Common myeloid progenitor, CD34-positive (primary cell): ENCODE measurements around the gene ZNF160.
"Not testable (repeated sequence)": the region's sequence is repeated elsewhere in the genome, so short reads cannot be mapped to it uniquely, and the experiment has no call there.

Experiments
- CTCF ChIA-PET: fragments of 350-600 bp; sonication (Branson Sonifier 250); formaldehyde crosslinking; loops from one replicate; lab custom pipeline; 2021; ENCODE audit warnings: antibody characterized with exemption; lab: Charles Lee
- POLR2A ChIA-PET: fragments of 350-600 bp; sonication (Branson Sonifier 250); formaldehyde crosslinking; loops from one replicate; lab custom pipeline; 2021; ENCODE audit warnings: antibody characterized with exemption; lab: Charles Lee
- DNase-seq, 3 donors: peaks; one replicate each; pipeline versions ENCODE4 v3.0.0 to v3.0.0-alpha.2; 2013
- H3K27ac ChIP-seq, 2 experiments: 1 replicate in 1 of 2; 2 replicates in 1 of 2; pipeline ENCODE4 v1.7.0; 2013; ENCODE audit warnings: inconsistent platforms in 2 of 2, low read length in 2 of 2, mild to moderate bottlenecking in 2 of 2, low read depth in 1 of 2, moderate library complexity in 1 of 2; ENCODE audit not compliant: severe bottlenecking in 2 of 2, insufficient read depth in 1 of 2, poor library complexity in 1 of 2
- H3K27me3 ChIP-seq, 5 experiments: replicated peaks in 2 of 5; 1 replicate in 3 of 5; 2 replicates in 2 of 5; pipeline versions ENCODE4 v1.6.1 to v1.7.0; 2013; ENCODE audit warnings: low read length in 4 of 5, mild to moderate bottlenecking in 2 of 5, moderate library complexity in 2 of 5, inconsistent platforms in 1 of 5; ENCODE audit not compliant: insufficient read depth in 5 of 5, control insufficient read depth in 4 of 5
- H3K36me3 ChIP-seq, 4 experiments: 1 replicate in 2 of 4; 2 replicates in 2 of 4; pipeline versions ENCODE4 v1.6.1 to v1.7.0; 2013; ENCODE audit warnings: low read length in 3 of 4, control low read depth in 1 of 4, mild to moderate bottlenecking in 1 of 4; ENCODE audit not compliant: control insufficient read depth in 4 of 4, insufficient read depth in 4 of 4
- H3K4me1 ChIP-seq, 4 experiments: 1 replicate in 3 of 4; 2 replicates in 1 of 4; pipeline versions ENCODE4 v1.6.1 to v1.7.1; 2013; ENCODE audit warnings: low read length in 3 of 4, mild to moderate bottlenecking in 3 of 4, control low read depth in 1 of 4, inconsistent platforms in 1 of 4, moderate library complexity in 1 of 4; ENCODE audit not compliant: control insufficient read depth in 4 of 4, insufficient read depth in 4 of 4; ENCODE audit errors: control extremely low read depth in 1 of 4
- H3K4me3 ChIP-seq, 7 experiments: 1 replicate in 4 of 7; 2 replicates in 3 of 7; pipeline versions ENCODE4 v1.5.1 to v1.7.0; 2013; ENCODE audit warnings: mild to moderate bottlenecking in 7 of 7, low read length in 6 of 7, moderate library complexity in 6 of 7, inconsistent platforms in 2 of 7, low read depth in 2 of 7, control low read depth in 1 of 7; ENCODE audit not compliant: insufficient read depth in 4 of 7, control insufficient read depth in 1 of 7; ENCODE audit errors: extremely low read depth in 1 of 7
- H3K9me3 ChIP-seq, 5 experiments: 1 replicate in 4 of 5; 2 replicates in 1 of 5; pipeline versions ENCODE4 v1.6.1 to v1.7.1; 2013; ENCODE audit warnings: low read length in 4 of 5, mild to moderate bottlenecking in 2 of 5, inconsistent platforms in 1 of 5, low read depth in 1 of 5, moderate library complexity in 1 of 5; ENCODE audit not compliant: control insufficient read depth in 4 of 5, insufficient read depth in 2 of 5; ENCODE audit errors: control extremely low read depth in 1 of 5
- WGBS: methylation state at CpG from one replicate; pipeline ENCODE4 v1.1.5; 2013; ENCODE audit not compliant: insufficient coverage; 5-methylcytosine and 5-hydroxymethylcytosine counted together

The ZNF160 gene

DNA sequence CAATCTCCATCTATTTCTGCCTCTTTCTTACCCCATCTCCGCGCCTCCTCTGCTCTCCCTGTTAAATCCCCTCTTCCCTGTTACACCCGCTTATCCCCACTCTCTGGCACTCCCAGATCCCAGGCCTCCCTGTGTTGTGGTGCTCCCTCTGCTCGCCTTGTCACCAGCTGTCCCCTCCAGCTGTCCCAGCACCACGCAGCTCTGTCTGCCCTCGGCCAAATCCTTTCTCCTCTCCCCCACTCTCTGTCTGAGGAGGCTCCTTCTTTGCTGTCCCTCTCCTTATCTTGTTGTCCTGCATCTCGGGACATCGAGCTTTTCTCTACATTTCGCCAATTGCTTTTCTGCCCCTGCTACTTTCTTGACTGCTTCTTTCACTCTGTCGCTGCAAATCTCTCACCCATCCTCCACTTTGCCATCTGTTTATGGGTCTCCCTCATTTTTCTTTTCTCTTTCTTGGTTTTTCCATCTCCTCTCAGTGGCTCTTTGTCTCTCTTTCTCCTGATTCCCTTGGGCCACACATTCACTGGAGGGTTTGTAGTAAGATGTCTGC lies 941 bp downstream of the ZNF160 start:
- no peak for DNase-seq
- peak overlapping the region; percentile 82 to 90 for H3K27ac ChIP-seq
- CTCF ChIA-PET = no interaction called here
- POLR2A ChIA-PET = interaction anchor here (0.5 to 0.9 kb wide), 2 partner anchors 11 to 17 kb away, joined by 3 to 4 read pairs; no protein-coding TSS in a partner anchor
- WGBS = 75% methylated on average over 10 of the region's 10 CpGs
- H3K9me3 ChIP-seq = peaks cover 0 to 9% (median 2%) of the 10 kb centered on the region in 5 experiments
- peaks cover 0 to 20% (median 19%) of the 10 kb centered on the region in 4 experiments for H3K4me1 ChIP-seq
- peak overlapping the region; percentile 90 to 97 (median 93) for H3K4me3 ChIP-seq
- H3K36me3 ChIP-seq = peaks cover 0 to 25% (median 12%) of the 10 kb centered on the region in 4 experiments
- H3K27me3 ChIP-seq = no peaks in the 10 kb centered on the region

GRCh38 chr19:53101518-53101917 lies 1.7 kb downstream of the ZNF160 start:
- ChIA-PET POLR2A (no interaction called here), CTCF (no interaction called here)
- Histone ChIP-seq H3K4me1 (peaks cover 0 to 20% (median 19%) of the 10 kb centered on the region in 4 experiments), H3K27me3 (no peaks in the 10 kb centered on the region), H3K4me3 (peak overlapping the region in 2 of 7 experiments; percentile 93 to 97), H3K36me3 (peaks cover 0 to 25% (median 12%) of the 10 kb centered on the region in 4 experiments), H3K9me3 (peaks cover 0 to 9% (median 2%) of the 10 kb centered on the region in 5 experiments), H3K27ac (no peak overlapping the region)
- DNase-seq = peak; percentile 22 to 50 (median 39)
- 0% methylated on average over 1 of the region's 1 CpG for WGBS

DNA sequence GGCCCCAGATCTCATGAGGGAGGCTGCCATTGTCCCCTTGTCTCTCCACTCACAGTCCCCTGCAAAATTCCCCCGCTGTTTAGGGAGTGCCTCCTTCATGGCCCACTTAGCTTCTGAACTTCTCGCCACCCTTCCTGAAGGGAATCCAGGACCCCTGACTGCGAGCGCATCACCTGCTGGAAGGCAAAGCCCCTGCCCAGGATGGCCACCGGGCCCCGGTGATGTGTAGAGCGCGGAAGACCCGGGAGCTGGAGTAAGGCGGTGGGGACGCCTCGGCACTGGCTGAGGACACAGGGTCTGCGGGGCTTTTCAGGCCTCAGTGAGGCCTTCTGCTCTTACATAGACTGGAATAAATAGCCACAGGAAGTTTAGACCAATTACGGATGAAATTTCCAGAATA lies 4.7 kb downstream of the ZNF160 start:
- Histone ChIP-seq H3K9me3 (peaks cover 0 to 11% (median 2%) of the 10 kb centered on the region in 5 experiments), H3K4me1 (peaks cover 0 to 16% (median 14%) of the 10 kb centered on the region in 4 experiments), H3K36me3 (peaks cover 2 to 40% (median 24%) of the 10 kb centered on the region in 4 experiments)
- H3K27ac ChIP-seq, H3K27me3 ChIP-seq, DNase-seq, CTCF ChIA-PET, H3K4me3 ChIP-seq: not testable (repeated sequence)
- 100% methylated on average over 1 of the region's 14 CpGs for WGBS
- POLR2A ChIA-PET = interaction anchor here (1.3 kb wide), 1 partner anchor 10 kb away, joined by 5 read pairs; no protein-coding TSS in a partner anchor

GRCh38 chr19:53096982-53097690 lies 6.1 kb downstream of the ZNF160 start:
- DNase-seq, H3K27ac ChIP-seq, POLR2A ChIA-PET, CTCF ChIA-PET, H3K4me1 ChIP-seq, H3K27me3 ChIP-seq, H3K4me3 ChIP-seq: not testable (repeated sequence)
- H3K9me3 ChIP-seq = peaks cover 0 to 11% (median 2%) of the 10 kb centered on the region in 5 experiments
- 94% methylated on average over 3 of the region's 10 CpGs for WGBS
- peaks cover 2 to 46% (median 27%) of the 10 kb centered on the region in 4 experiments for H3K36me3 ChIP-seq

- CTCF ChIA-PET, H3K4me3 ChIP-seq, H3K27me3 ChIP-seq, DNase-seq, H3K4me1 ChIP-seq, H3K27ac ChIP-seq, POLR2A ChIA-PET: not testable (repeated sequence)
- Histone ChIP-seq H3K9me3 (peaks cover 0 to 11% (median 2%) of the 10 kb centered on the region in 5 experiments), H3K36me3 (peaks cover 3 to 50% (median 30%) of the 10 kb centered on the region in 4 experiments)
- WGBS = no CpG with 5 or more reads among the region's 6 CpGs
Observed at GRCh38 chr19:53096579-53096978, 6.6 kb downstream of the ZNF160 start.

DNA sequence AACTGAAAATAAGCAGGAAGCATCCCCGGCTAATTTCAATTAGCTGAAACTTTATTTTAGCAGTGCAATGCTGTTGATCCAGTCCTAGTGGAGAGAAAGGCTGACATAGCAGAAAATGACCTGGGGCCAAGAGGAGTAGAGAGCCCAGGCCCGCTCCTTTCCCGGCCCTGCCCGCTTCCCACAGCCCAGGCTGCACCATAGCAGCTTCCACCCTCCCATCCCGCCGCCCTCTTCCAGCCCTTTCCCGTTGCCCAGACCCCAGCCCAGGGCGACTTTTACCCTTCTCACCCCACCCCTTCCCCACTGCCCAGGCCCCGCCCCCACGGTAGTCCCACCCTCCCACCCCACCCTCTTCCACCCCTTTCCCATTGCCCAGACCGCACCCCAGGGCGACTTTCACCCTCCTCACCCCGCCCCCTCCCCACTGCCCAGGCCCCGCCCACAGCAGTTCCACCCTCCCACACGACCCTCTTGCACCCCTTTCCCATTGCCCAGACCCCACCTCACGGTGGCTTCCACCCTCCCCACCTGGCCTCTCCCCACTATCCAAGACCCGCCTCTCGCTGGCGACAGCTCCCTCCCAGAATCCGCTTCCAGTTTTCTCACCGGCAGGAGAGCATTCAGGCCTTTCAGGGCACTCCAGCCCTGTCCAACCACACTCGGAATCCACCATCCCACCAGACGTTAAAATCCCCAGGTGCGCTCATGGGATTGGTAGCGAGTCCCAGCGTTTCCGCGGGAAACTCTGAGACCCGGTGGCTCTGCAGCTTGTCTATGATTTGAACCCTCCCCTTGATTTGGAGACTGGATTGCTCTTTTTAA lies 8.3 kb downstream of the ZNF160 start:
- Histone ChIP-seq H3K36me3 (peaks cover 8 to 65% (median 41%) of the 10 kb centered on the region in 4 experiments), H3K27me3 (no peaks in the 10 kb centered on the region), H3K4me1 (no peaks in the 10 kb centered on the region), H3K27ac (no peak overlapping the region), H3K9me3 (peaks cover 0 to 11% (median 2%) of the 10 kb centered on the region in 5 experiments), H3K4me3 (no peak overlapping the region)
- WGBS = 97% methylated on average over 21 of the region's 29 CpGs
- ChIA-PET POLR2A (no interaction called here), CTCF (no interaction called here)
- no peak for DNase-seq
